ENCODE results near the gene TEKT3.

Gene TEKT3

GRCh38 chr17:15263206-15263579 is 78.2 kb downstream of the TEKT3 start:
- no peak for DNase-seq

GRCh38 chr17:15262291-15263205 is 78.8 kb downstream of the TEKT3 start:
- no peak for DNase-seq

GRCh38 chr17:15261802-15262290 is 79.6 kb downstream of the TEKT3 start:
- DNase-seq = no peak

GRCh38 chr17:15261258-15261801 is 80.1 kb downstream of the TEKT3 start:
- DNase-seq = peak; percentile 24

- DNase-seq = peak; percentile 45
These were observed 80.8 kb downstream of the TEKT3 start for GRCh38 chr17:15260376-15261257.

- no peak for DNase-seq
These were observed 83.4 kb downstream of the TEKT3 start for GRCh38 chr17:15257796-15258512.

GRCh38 chr17:15257258-15257788 is 84.1 kb downstream of the TEKT3 start:
- peak; percentile 43 for DNase-seq

- no peak for DNase-seq
These were observed 84.7 kb downstream of the TEKT3 start for GRCh38 chr17:15256689-15257088.

GRCh38 chr17:15255713-15256454 is 85.5 kb downstream of the TEKT3 start:
- DNase-seq = no peak
